Measurements from ENCODE around the gene ZNF354B. TPM values are rescaled to one million over a fixed set of nuclear protein-coding genes. Genes with fewer than 3 reads are reported as not detected.

Gene ZNF354B
- 5.0 TPM for polyA plus RNA-seq (2013, experiment 1 of 2)
- polyA plus RNA-seq (2013, experiment 2 of 2), result 4.6 TPM

- no peak within 1 kb of the TSS for H2AK5ac ChIP-seq (ENCODE audit: low read length)
- H3K27ac ChIP-seq (ENCODE audit: low read depth, low read length), result peak within 1 kb of the TSS; percentile 56
- WGBS (ENCODE audit: extremely low coverage, insufficient coverage, low lambda C conversion rate), result no CpG with 5 or more reads among the region's 86 CpGs
- no peaks in the 10 kb centered on the region for H3K79me2 ChIP-seq (ENCODE audit: control insufficient read depth, insufficient read depth, low read length)
- DNase-seq, result peak; percentile 98
- H3K79me1 ChIP-seq (ENCODE audit: low read length), result peaks cover 5% of the 10 kb centered on the region
- no peak within 1 kb of the TSS for H3K23ac ChIP-seq (ENCODE audit: low read length)
- peak within 1 kb of the TSS; percentile 48 for H3K4ac ChIP-seq (ENCODE audit: low read depth, low read length)
- H3K4me2 ChIP-seq (ENCODE audit: low read length), result peak within 1 kb of the TSS; percentile 42
- no peak within 1 kb of the TSS for H2BK15ac ChIP-seq (replicated peaks; ENCODE audit: low read depth)
- H4K5ac ChIP-seq (ENCODE audit: low read length), result no peak within 1 kb of the TSS
- H3K36me3 ChIP-seq (ENCODE audit: control insufficient read depth, insufficient read depth, low read length), result peaks cover 3% of the 10 kb centered on the region
- no peak within 1 kb of the TSS for H2BK5ac ChIP-seq (ENCODE audit: low read length)
- H3K9ac ChIP-seq (ENCODE audit: low read length), result peak within 1 kb of the TSS; percentile 65
- H3K4me1 ChIP-seq (ENCODE audit: control insufficient read depth, low read depth, low read length), result no peaks in the 10 kb centered on the region
- peak within 1 kb of the TSS; percentile 72 for H3K18ac ChIP-seq (ENCODE audit: low read length)
- no peaks in the 10 kb centered on the region for H3K27me3 ChIP-seq (ENCODE audit: insufficient read depth, low read length, poor library complexity)
- H4K8ac ChIP-seq (ENCODE audit: low read depth, low read length), result no peak within 1 kb of the TSS
- peak within 1 kb of the TSS; percentile 27 for H3K4me3 ChIP-seq (ENCODE audit: low read length)
- H3K56ac ChIP-seq (ENCODE audit: low read length), result peak within 1 kb of the TSS; percentile 76
- H2BK120ac ChIP-seq (ENCODE audit: low read depth, low read length), result no peak within 1 kb of the TSS
These were observed at the start of gene ZNF354B for GRCh38 chr5:178859625-178860521. TSS of gene ZNF354B (plus strand) at chr5:178859953. CDS start at chr5:178861048, 1,095 bp downstream.

GRCh38 chr5:178817506-178817905 is 42.2 kb upstream of the ZNF354B start:
- H3K56ac ChIP-seq (ENCODE audit: low read length), result no peak overlapping the region
- H2BK15ac ChIP-seq (replicated peaks; ENCODE audit: low read depth), result no peak overlapping the region
- no peaks in the 10 kb centered on the region for H3K79me1 ChIP-seq (ENCODE audit: low read length)
- H3K4ac ChIP-seq (ENCODE audit: low read depth, low read length), result no peak overlapping the region
- no peak overlapping the region for H3K4me3 ChIP-seq (ENCODE audit: low read length)
- H4K8ac ChIP-seq (ENCODE audit: low read depth, low read length), result no peak overlapping the region
- H3K4me1 ChIP-seq (ENCODE audit: control insufficient read depth, low read depth, low read length), result no peaks in the 10 kb centered on the region
- H3K27ac ChIP-seq (ENCODE audit: low read depth, low read length), result no peak overlapping the region
- H3K18ac ChIP-seq (ENCODE audit: low read length), result no peak overlapping the region
- no peak overlapping the region for H2BK120ac ChIP-seq (ENCODE audit: low read depth, low read length)
- no peak for DNase-seq
- H2AK5ac ChIP-seq (ENCODE audit: low read length), result no peak overlapping the region
- H2BK5ac ChIP-seq (ENCODE audit: low read length), result no peak overlapping the region
- no peaks in the 10 kb centered on the region for H3K36me3 ChIP-seq (ENCODE audit: control insufficient read depth, insufficient read depth, low read length)
- H3K79me2 ChIP-seq (ENCODE audit: control insufficient read depth, insufficient read depth, low read length), result no peaks in the 10 kb centered on the region
- no peak overlapping the region for H4K5ac ChIP-seq (ENCODE audit: low read length)
- no peaks in the 10 kb centered on the region for H3K27me3 ChIP-seq (ENCODE audit: insufficient read depth, low read length, poor library complexity)
- no CpG with 5 or more reads among the region's 8 CpGs for WGBS (ENCODE audit: extremely low coverage, insufficient coverage, low lambda C conversion rate)
- no peak overlapping the region for H3K4me2 ChIP-seq (ENCODE audit: low read length)
- no peak overlapping the region for H3K9ac ChIP-seq (ENCODE audit: low read length)
- no peak overlapping the region for H3K23ac ChIP-seq (ENCODE audit: low read length)

- no peaks in the 10 kb centered on the region for H3K36me3 ChIP-seq (ENCODE audit: control insufficient read depth, insufficient read depth, low read length)
- no peak overlapping the region for H3K9ac ChIP-seq (ENCODE audit: low read length)
- H3K79me1 ChIP-seq (ENCODE audit: low read length), result no peaks in the 10 kb centered on the region
- no peak overlapping the region for H3K56ac ChIP-seq (ENCODE audit: low read length)
- no peak overlapping the region for H3K18ac ChIP-seq (ENCODE audit: low read length)
- no peak overlapping the region for H3K4ac ChIP-seq (ENCODE audit: low read depth, low read length)
- WGBS (ENCODE audit: extremely low coverage, insufficient coverage, low lambda C conversion rate), result no CpG with 5 or more reads among the region's 14 CpGs
- H2BK120ac ChIP-seq (ENCODE audit: low read depth, low read length), result no peak overlapping the region
- no peak overlapping the region for H3K27ac ChIP-seq (ENCODE audit: low read depth, low read length)
- H3K79me2 ChIP-seq (ENCODE audit: control insufficient read depth, insufficient read depth, low read length), result no peaks in the 10 kb centered on the region
- no peak overlapping the region for H3K4me2 ChIP-seq (ENCODE audit: low read length)
- H3K4me1 ChIP-seq (ENCODE audit: control insufficient read depth, low read depth, low read length), result no peaks in the 10 kb centered on the region
- no peak overlapping the region for H2BK5ac ChIP-seq (ENCODE audit: low read length)
- no peak overlapping the region for H2AK5ac ChIP-seq (ENCODE audit: low read length)
- H4K5ac ChIP-seq (ENCODE audit: low read length), result no peak overlapping the region
- no peaks in the 10 kb centered on the region for H3K27me3 ChIP-seq (ENCODE audit: insufficient read depth, low read length, poor library complexity)
- H4K8ac ChIP-seq (ENCODE audit: low read depth, low read length), result no peak overlapping the region
- no peak overlapping the region for H3K23ac ChIP-seq (ENCODE audit: low read length)
- DNase-seq, result no peak
- no peak overlapping the region for H2BK15ac ChIP-seq (replicated peaks; ENCODE audit: low read depth)
- H3K4me3 ChIP-seq (ENCODE audit: low read length), result no peak overlapping the region
These were observed 41.7 kb upstream of the ZNF354B start for GRCh38 chr5:178818094-178818493.

- H2BK5ac ChIP-seq (ENCODE audit: low read length), result no peak overlapping the region
- H2BK120ac ChIP-seq (ENCODE audit: low read depth, low read length), result no peak overlapping the region
- no peak overlapping the region for H3K4me3 ChIP-seq (ENCODE audit: low read length)
- no peak overlapping the region for H3K27ac ChIP-seq (ENCODE audit: low read depth, low read length)
- H3K4me2 ChIP-seq (ENCODE audit: low read length), result no peak overlapping the region
- H3K36me3 ChIP-seq (ENCODE audit: control insufficient read depth, insufficient read depth, low read length), result no peaks in the 10 kb centered on the region
- H3K56ac ChIP-seq (ENCODE audit: low read length), result no peak overlapping the region
- no CpG with 5 or more reads among the region's 2 CpGs for WGBS (ENCODE audit: extremely low coverage, insufficient coverage, low lambda C conversion rate)
- no peaks in the 10 kb centered on the region for H3K27me3 ChIP-seq (ENCODE audit: insufficient read depth, low read length, poor library complexity)
- no peak overlapping the region for H2BK15ac ChIP-seq (replicated peaks; ENCODE audit: low read depth)
- H3K9ac ChIP-seq (ENCODE audit: low read length), result no peak overlapping the region
- no peak overlapping the region for H3K23ac ChIP-seq (ENCODE audit: low read length)
- H2AK5ac ChIP-seq (ENCODE audit: low read length), result no peak overlapping the region
- H4K8ac ChIP-seq (ENCODE audit: low read depth, low read length), result no peak overlapping the region
- H3K18ac ChIP-seq (ENCODE audit: low read length), result no peak overlapping the region
- DNase-seq, result no peak
- H3K4me1 ChIP-seq (ENCODE audit: control insufficient read depth, low read depth, low read length), result no peaks in the 10 kb centered on the region
- H3K79me1 ChIP-seq (ENCODE audit: low read length), result no peaks in the 10 kb centered on the region
- no peak overlapping the region for H4K5ac ChIP-seq (ENCODE audit: low read length)
- H3K79me2 ChIP-seq (ENCODE audit: control insufficient read depth, insufficient read depth, low read length), result no peaks in the 10 kb centered on the region
- H3K4ac ChIP-seq (ENCODE audit: low read depth, low read length), result no peak overlapping the region
These were observed 39.8 kb upstream of the ZNF354B start for GRCh38 chr5:178820001-178820400.

GRCh38 chr5:178825444-178825843 is 34.3 kb upstream of the ZNF354B start:
- Histone ChIP-seq H3K79me1 (ENCODE audit: low read length) (no peaks in the 10 kb centered on the region), H3K9ac (ENCODE audit: low read length) (no peak overlapping the region), H3K36me3 (ENCODE audit: control insufficient read depth, insufficient read depth, low read length) (no peaks in the 10 kb centered on the region), H3K56ac (ENCODE audit: low read length) (no peak overlapping the region), H4K5ac (ENCODE audit: low read length) (no peak overlapping the region), H4K8ac (ENCODE audit: low read depth, low read length) (no peak overlapping the region), H3K23ac (ENCODE audit: low read length) (no peak overlapping the region), H2BK5ac (ENCODE audit: low read length) (no peak overlapping the region), H3K4me3 (ENCODE audit: low read length) (no peak overlapping the region), H2BK120ac (ENCODE audit: low read depth, low read length) (no peak overlapping the region), H3K27me3 (ENCODE audit: insufficient read depth, low read length, poor library complexity) (no peaks in the 10 kb centered on the region), H2AK5ac (ENCODE audit: low read length) (no peak overlapping the region), H2BK15ac (replicated peaks; ENCODE audit: low read depth) (no peak overlapping the region), H3K4me1 (ENCODE audit: control insufficient read depth, low read depth, low read length) (no peaks in the 10 kb centered on the region), H3K4ac (ENCODE audit: low read depth, low read length) (no peak overlapping the region), H3K27ac (ENCODE audit: low read depth, low read length) (no peak overlapping the region), H3K4me2 (ENCODE audit: low read length) (no peak overlapping the region), H3K18ac (ENCODE audit: low read length) (no peak overlapping the region), H3K79me2 (ENCODE audit: control insufficient read depth, insufficient read depth, low read length) (no peaks in the 10 kb centered on the region)
- no peak for DNase-seq
- WGBS (ENCODE audit: extremely low coverage, insufficient coverage, low lambda C conversion rate), result no CpG with 5 or more reads among the region's 6 CpGs

Measured in mesendoderm (in vitro differentiated cells).